HepG2 (cell line): Measurements from ENCODE around the gene DNASE1L2. TPM values are rescaled to one million over a fixed set of nuclear protein-coding genes. Genes with fewer than 3 reads are reported as not detected.

Experiments
- ATF7-NPFF ChIP-seq: sonication (generic); formaldehyde crosslinking; IDR thresholded peaks from 2 replicates; pipeline ENCODE4 v1.8.1; 2023; ENCODE audit warnings: mild to moderate bottlenecking, low read depth, missing genetic modification reagents, moderate library complexity
- EHMT2 ChIP-seq: fragments of 200-600 bp; sonication (generic); IDR thresholded peaks from 2 replicates; pipeline ENCODE4 v1.7.0; 2017; ENCODE audit warnings: antibody characterized with exemption, low read depth, low read length, borderline replicate concordance
- FOXJ3 ChIP-seq: sonication (generic); formaldehyde crosslinking; IDR thresholded peaks from 2 replicates; pipeline ENCODE4 v1.4.0; 2020; ENCODE audit warnings: missing genetic modification reagents, mild to moderate bottlenecking, borderline replicate concordance
- HCFC1 ChIP-seq: fragments of 150-350 bp; IDR thresholded peaks from 2 replicates; pipeline ENCODE4 v1.6.1; 2014; ENCODE audit warnings: low read depth, low read length
- KLF11 ChIP-seq: IDR thresholded peaks from 2 replicates; pipeline ENCODE4 v1.6.1; 2016; ENCODE audit warnings: missing compliant biosample characterization
- KLF15 ChIP-seq: sonication (generic); formaldehyde crosslinking; IDR thresholded peaks from 2 replicates; pipeline ENCODE4 v1.8.1; 2023; ENCODE audit warnings: borderline replicate concordance, mild to moderate bottlenecking, inconsistent platforms, missing genetic modification reagents, mixed read lengths
- LCORL ChIP-seq, 2 experiments: fragments of 450-650 bp in 1 of 2; sonication (generic) in 1 of 2; formaldehyde crosslinking in 1 of 2; IDR thresholded peaks; 2 replicates each; pipeline versions ENCODE4 v1.5.0 to v1.6.1; 2017 to 2020; ENCODE audit warnings: antibody characterized with exemption in 1 of 2, missing genetic modification reagents in 1 of 2
- MATR3 ChIP-seq: sonication (generic); formaldehyde crosslinking; IDR thresholded peaks from 2 replicates; pipeline ENCODE4 v1.4.0; 2020; ENCODE audit warnings: missing genetic modification reagents
- MYC ChIP-seq: sonication (generic); formaldehyde crosslinking; IDR thresholded peaks from 2 replicates; pipeline ENCODE4 v1.9.0; 2021; ENCODE audit warnings: missing genetic modification reagents, borderline replicate concordance
- PAX8 ChIP-seq: sonication (generic); formaldehyde crosslinking; IDR thresholded peaks from 2 replicates; pipeline ENCODE4 v1.8.0; 2022; ENCODE audit warnings: mild to moderate bottlenecking, missing genetic modification reagents, borderline replicate concordance
- PLRG1 ChIP-seq: fragments of 450-650 bp; conservative IDR thresholded peaks from 2 replicates; pipeline ENCODE4 v1.6.1; 2016
- SAFB2 ChIP-seq: sonication (generic); formaldehyde crosslinking; IDR thresholded peaks from 2 replicates; pipeline ENCODE4 v1.5.1; 2020; ENCODE audit warnings: missing genetic modification reagents, low read depth, mild to moderate bottlenecking, borderline replicate concordance
- THAP11 ChIP-seq: IDR thresholded peaks from 2 replicates; pipeline ENCODE4 v1.6.1; 2016; ENCODE audit warnings: missing biosample characterization, missing genetic modification reagents
- ZBTB20 ChIP-seq: sonication (generic); formaldehyde crosslinking; IDR thresholded peaks from 2 replicates; pipeline ENCODE4 v1.8.1; 2023; ENCODE audit warnings: missing genetic modification reagents, low read depth, mild to moderate bottlenecking, borderline replicate concordance
- ZFP36 ChIP-seq: fragments of 150-350 bp; IDR thresholded peaks from 2 replicates; pipeline ENCODE4 v1.6.1; 2018; ENCODE audit warnings: borderline replicate concordance, low read length, low read depth; ENCODE audit not compliant: partially characterized antibody
- ZFY ChIP-seq: sonication (generic); formaldehyde crosslinking; IDR thresholded peaks from 2 replicates; pipeline ENCODE4 v1.4.0; 2020; ENCODE audit warnings: missing genetic modification reagents
- ZNF124 ChIP-seq: sonication (generic); formaldehyde crosslinking; IDR thresholded peaks from 2 replicates; pipeline ENCODE4 v1.4.0; 2020; ENCODE audit warnings: missing genetic modification reagents
- ZNF136 ChIP-seq: sonication (generic); formaldehyde crosslinking; IDR thresholded peaks from 2 replicates; pipeline ENCODE4 v1.8.1; 2022; ENCODE audit warnings: low read depth, mild to moderate bottlenecking, moderate library complexity, missing genetic modification reagents
- ZNF143 ChIP-seq: sonication (generic); formaldehyde crosslinking; IDR thresholded peaks from 2 replicates; pipeline ENCODE4 v1.4.0; 2020; ENCODE audit warnings: missing genetic modification reagents
- ZNF367 ChIP-seq: sonication (generic); formaldehyde crosslinking; IDR thresholded peaks from 2 replicates; pipeline ENCODE4 v1.4.0; 2020; ENCODE audit warnings: missing genetic modification reagents, borderline replicate concordance
- ZNF564 ChIP-seq: sonication (generic); formaldehyde crosslinking; IDR thresholded peaks from 2 replicates; pipeline ENCODE4 v1.8.1; 2023; ENCODE audit warnings: mild to moderate bottlenecking, missing genetic modification reagents
- ZNF652 ChIP-seq: IDR thresholded peaks from 2 replicates; pipeline ENCODE4 v1.6.1; 2016; ENCODE audit warnings: low read depth, borderline replicate concordance
- ZNF737 ChIP-seq: sonication (generic); formaldehyde crosslinking; IDR thresholded peaks from 2 replicates; pipeline ENCODE4 v1.5.0; 2020; ENCODE audit warnings: missing genetic modification reagents, mild to moderate bottlenecking, borderline replicate concordance
- ZNF75D ChIP-seq: sonication (generic); formaldehyde crosslinking; IDR thresholded peaks from 2 replicates; pipeline ENCODE4 v1.8.1; 2023; ENCODE audit warnings: missing genetic modification reagents, mild to moderate bottlenecking, borderline replicate concordance
- ZNF761 ChIP-seq: sonication (generic); formaldehyde crosslinking; conservative IDR thresholded peaks from 2 replicates; pipeline ENCODE4 v1.4.0; 2020; ENCODE audit warnings: mild to moderate bottlenecking, missing genetic modification reagents
- ZNF772 ChIP-seq: sonication (generic); formaldehyde crosslinking; IDR thresholded peaks from 2 replicates; pipeline ENCODE4 v1.5.0; 2020; ENCODE audit warnings: mild to moderate bottlenecking, missing genetic modification reagents
- polyA plus RNA-seq, 8 experiments: library from polyadenylated mRNA; depleted of rRNA in 3 of 8; stranded (reverse) in 7 of 8; unstranded in 1 of 8; fragments of >200 nt; fragmentation: Illumina TruSeq in 4 of 8; extraction: Trizol in 4 of 8; gene quantifications; 2 replicates each; pipeline versions ENCODE4 v1.2.1 to v1.2.3, GENCODE V29; 2011 to 2016; ENCODE audit warnings: low read depth in 4 of 8, missing spikeins in 1 of 8, mixed read lengths in 1 of 8; ENCODE audit not compliant: insufficient read depth in 1 of 8
- total RNA-seq, 5 experiments: library from RNA; depleted of rRNA; stranded (reverse); fragments of >200 nt; fragmentation: Illumina TruSeq; extraction: Trizol; gene quantifications; 2 replicates each; pipeline ENCODE4 v1.2.3, GENCODE V29; 2016; ENCODE audit warnings: low read depth in 1 of 5
- TF ChIP-seq, protein P1 (sequence below): sonication (generic); formaldehyde crosslinking; IDR thresholded peaks from 2 replicates; pipeline ENCODE4 v1.4.0; 2020; ENCODE audit warnings: mild to moderate bottlenecking, missing genetic modification reagents
- TF ChIP-seq, protein P2 (sequence below): sonication (generic); formaldehyde crosslinking; IDR thresholded peaks from 2 replicates; pipeline ENCODE4 v1.5.0; 2020; ENCODE audit warnings: mild to moderate bottlenecking, low read depth, missing genetic modification reagents, borderline replicate concordance
- TF ChIP-seq, protein P3 (sequence below), 2 experiments: fragments of 450-650 bp in 1 of 2; sonication (generic) in 1 of 2; formaldehyde crosslinking; IDR thresholded peaks; 2 replicates each; pipeline versions ENCODE4 v1.5.0 to v1.8.0; 2020 to 2022; ENCODE audit warnings: mild to moderate bottlenecking in 1 of 2, missing genetic modification reagents in 1 of 2

Gene DNASE1L2
- total and polyA plus RNA-seq, 2 of the 13 experiments (the other 11 are each of a cell fraction or from before 2014, with no cell fraction given), result 0.44 to 0.50 TPM

DNA sequence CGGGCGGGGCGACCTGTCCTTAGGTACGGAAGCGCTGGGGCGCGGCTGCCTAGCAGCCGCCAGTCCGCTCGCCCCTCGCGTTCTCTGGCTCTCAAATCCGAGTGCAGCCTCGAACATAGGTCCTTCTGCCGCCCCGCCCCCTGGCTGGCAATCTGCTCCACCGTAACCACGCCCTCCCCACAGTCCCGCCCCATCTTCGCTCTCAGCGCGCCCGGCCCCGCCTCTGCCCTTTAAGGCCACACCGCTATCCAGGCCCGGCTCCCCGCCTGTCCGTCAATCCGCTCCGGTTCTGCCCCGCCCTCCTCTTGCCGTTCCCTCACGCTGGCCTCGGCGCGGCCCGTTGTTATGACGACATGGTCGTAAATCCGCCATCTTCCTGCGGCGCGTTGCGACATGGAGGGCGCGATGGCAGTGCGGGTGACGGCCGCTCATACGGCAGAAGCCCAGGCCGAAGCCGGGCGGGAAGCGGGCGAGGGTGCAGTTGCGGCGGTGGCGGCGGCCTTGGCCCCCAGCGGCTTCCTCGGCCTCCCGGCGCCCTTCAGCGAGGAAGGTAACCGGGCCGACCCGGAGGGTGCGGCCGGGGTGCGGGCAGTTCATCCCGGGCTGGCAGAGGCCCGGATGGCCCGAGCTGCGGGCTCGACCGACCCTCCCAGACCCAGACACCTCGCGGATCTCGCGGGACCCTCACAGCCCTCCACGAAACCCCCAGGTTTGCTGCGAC, 12.9 kb upstream of the DNASE1L2 start, which contains the start of gene E4F1 (continued):
- TF ChIP-seq, protein P1, sequence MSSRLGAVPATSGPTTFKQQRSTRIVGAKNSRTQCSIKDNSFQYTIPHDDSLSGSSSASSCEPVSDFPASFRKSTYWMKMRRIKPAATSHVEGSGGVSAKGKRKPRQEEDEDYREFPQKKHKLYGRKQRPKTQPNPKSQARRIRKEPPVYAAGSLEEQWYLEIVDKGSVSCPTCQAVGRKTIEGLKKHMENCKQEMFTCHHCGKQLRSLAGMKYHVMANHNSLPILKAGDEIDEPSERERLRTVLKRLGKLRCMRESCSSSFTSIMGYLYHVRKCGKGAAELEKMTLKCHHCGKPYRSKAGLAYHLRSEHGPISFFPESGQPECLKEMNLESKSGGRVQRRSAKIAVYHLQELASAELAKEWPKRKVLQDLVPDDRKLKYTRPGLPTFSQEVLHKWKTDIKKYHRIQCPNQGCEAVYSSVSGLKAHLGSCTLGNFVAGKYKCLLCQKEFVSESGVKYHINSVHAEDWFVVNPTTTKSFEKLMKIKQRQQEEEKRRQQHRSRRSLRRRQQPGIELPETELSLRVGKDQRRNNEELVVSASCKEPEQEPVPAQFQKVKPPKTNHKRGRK (CRISPR knock-in tag), result no peak
- 0 out of 2 replicates have a peak, but pooled peaks have one; percentile 16 for TF ChIP-seq ZNF136 (CRISPR knock-in tag)
- TF ChIP-seq ZNF367, result 0 out of 2 replicates have a peak, but pooled peaks have one; percentile 58
- no peak for TF ChIP-seq ZNF75D (CRISPR knock-in tag)
- TF ChIP-seq, protein P2, sequence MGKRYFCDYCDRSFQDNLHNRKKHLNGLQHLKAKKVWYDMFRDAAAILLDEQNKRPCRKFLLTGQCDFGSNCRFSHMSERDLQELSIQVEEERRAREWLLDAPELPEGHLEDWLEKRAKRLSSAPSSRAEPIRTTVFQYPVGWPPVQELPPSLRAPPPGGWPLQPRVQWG, result no peak
- no peak for TF ChIP-seq ZNF737 (CRISPR knock-in tag)
- TF ChIP-seq PAX8 (CRISPR knock-in tag), result no peak
- TF ChIP-seq ZFP36, result no peak
- peak; percentile 63 for TF ChIP-seq HCFC1
- no peak for TF ChIP-seq PLRG1
- TF ChIP-seq KLF11 (CRISPR knock-in tag), result no peak
- no peak for TF ChIP-seq MATR3 (CRISPR knock-in tag)
- TF ChIP-seq ZBTB20, result peak; percentile 57; the same call in 1 of the 2 replicates
- no peak for TF ChIP-seq LCORL (IDR thresholded peaks at IDR 0.05)
- peak; percentile 84 for TF ChIP-seq LCORL (CRISPR knock-in tag; IDR thresholded peaks at IDR 0.05)
- TF ChIP-seq ZNF652 (CRISPR knock-in tag), result no peak; the same call in 1 of the 2 replicates
- no peak for TF ChIP-seq EHMT2
- peak; percentile 97 for TF ChIP-seq ZNF772 (CRISPR knock-in tag)
- TF ChIP-seq, protein P3, sequence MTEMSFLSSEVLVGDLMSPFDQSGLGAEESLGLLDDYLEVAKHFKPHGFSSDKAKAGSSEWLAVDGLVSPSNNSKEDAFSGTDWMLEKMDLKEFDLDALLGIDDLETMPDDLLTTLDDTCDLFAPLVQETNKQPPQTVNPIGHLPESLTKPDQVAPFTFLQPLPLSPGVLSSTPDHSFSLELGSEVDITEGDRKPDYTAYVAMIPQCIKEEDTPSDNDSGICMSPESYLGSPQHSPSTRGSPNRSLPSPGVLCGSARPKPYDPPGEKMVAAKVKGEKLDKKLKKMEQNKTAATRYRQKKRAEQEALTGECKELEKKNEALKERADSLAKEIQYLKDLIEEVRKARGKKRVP (CRISPR knock-in tag; IDR thresholded peaks at IDR 0.05), result peak in 1 of 2 experiments; percentile 63; a peak in 1 of 4 replicates
- peak; percentile 90; the same call in 1 of the 2 replicates for TF ChIP-seq ZNF564 (CRISPR knock-in tag)
- peak; percentile 89 for TF ChIP-seq ATF7-NPFF (CRISPR knock-in tag)
- TF ChIP-seq ZNF143 (CRISPR knock-in tag), result peak; percentile 3
- no peak for TF ChIP-seq FOXJ3
- TF ChIP-seq MYC (CRISPR knock-in tag), result peak; percentile 94
- TF ChIP-seq ZNF124 (CRISPR knock-in tag), result peak; percentile 25; the same call in 1 of the 2 replicates
- TF ChIP-seq THAP11 (CRISPR knock-in tag), result peak; percentile 92
- peak; percentile 98 for TF ChIP-seq ZFY (CRISPR knock-in tag)
- 0 out of 2 replicates have a peak, but pooled peaks have one; percentile 13 for TF ChIP-seq KLF15 (CRISPR knock-in tag)
- TF ChIP-seq ZNF761 (CRISPR knock-in tag), result peak; percentile 78; the same call in 1 of the 2 replicates
- TF ChIP-seq SAFB2 (CRISPR knock-in tag), result no peak
